Activated CD4-positive, alpha-beta T cell treated with anti-CD3 and anti-CD28 coated beads, Interleukin-10, Interleukin-2, amounts not matched to agents 100 ng/mL and 50 ng/mL, durations not matched to agents 16 hours and 8 hours (primary cell): ENCODE data around the gene DLX1.
"Not testable (repeated sequence)": the region's sequence is repeated elsewhere in the genome, so short reads cannot be mapped to it uniquely, and the experiment has no call there.

Experiments used
- DNase-seq: peaks from one replicate; pipeline ENCODE4 v3.0.0-alpha.2; 2020

The DLX1 gene

DNA sequence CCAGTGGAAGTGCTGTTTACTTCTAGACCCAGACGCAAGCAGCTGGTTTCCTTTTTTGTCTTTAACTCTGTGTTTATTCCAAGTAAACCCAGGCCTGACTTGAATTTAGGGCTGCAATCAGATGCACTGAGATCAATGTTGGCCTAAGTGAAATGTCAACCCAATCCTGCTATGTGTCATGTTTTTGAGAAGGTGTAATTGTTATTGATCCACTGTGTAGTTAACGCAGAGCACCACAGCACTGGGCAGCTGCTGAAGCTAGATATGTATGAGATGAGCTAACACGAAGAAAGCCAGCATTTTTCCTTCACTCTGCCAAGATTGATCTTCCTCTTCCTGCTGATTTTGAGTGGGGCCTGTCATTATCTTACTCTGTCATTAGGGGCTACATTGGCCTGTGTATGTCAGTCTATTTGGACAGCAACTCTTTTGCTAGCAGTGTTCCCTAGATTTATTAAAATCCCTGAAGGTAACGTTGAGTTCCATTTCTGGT is 18.9 kb upstream of the DLX1 start:
- no peak for DNase-seq

DNA sequence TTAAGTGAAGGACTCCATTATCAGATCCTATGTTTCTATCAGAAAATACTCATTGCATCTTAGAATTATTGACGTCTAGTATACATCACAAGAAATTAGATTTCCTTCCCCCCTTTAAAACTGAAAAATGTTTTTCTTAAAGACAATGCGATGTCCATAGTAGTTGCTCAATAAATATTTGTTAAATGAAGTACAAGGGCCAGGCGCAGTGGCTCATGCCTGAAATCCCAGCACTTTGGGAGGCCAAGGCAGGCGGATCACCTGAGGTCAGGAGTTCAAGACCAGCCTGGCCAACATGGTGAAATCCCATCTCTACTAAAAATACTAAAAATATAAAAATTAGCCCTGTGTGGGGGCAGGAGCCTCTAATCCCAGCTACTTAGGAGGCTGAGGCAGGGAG is 17.4 kb upstream of the DLX1 start:
- DNase-seq, result not testable (repeated sequence)

GRCh38 chr2:172070936-172071335 is 14.4 kb upstream of the DLX1 start:
- no peak for DNase-seq

- no peak for DNase-seq
Observed at GRCh38 chr2:172072303-172072702, 13.0 kb upstream of the DLX1 start.

DNA sequence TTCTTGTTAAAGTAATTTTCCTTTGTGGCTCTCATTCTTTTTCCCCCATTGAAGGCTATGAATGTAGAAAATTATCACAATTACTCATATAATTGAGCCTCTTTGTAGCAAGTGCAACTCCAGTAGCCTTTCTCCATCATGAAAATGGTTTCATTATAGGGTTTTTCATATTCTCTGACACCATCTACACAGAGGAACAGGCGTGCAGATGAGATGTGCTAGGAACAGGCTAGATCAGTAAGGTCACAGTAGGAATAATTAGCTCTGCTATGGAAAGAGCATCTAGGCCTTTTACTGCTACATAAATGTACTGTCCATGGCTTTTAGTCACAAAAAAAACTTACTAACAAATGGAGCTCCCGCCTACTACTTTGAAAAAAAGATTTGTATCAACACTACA is 12.6 kb upstream of the DLX1 start:
- DNase-seq, result no peak

DNA sequence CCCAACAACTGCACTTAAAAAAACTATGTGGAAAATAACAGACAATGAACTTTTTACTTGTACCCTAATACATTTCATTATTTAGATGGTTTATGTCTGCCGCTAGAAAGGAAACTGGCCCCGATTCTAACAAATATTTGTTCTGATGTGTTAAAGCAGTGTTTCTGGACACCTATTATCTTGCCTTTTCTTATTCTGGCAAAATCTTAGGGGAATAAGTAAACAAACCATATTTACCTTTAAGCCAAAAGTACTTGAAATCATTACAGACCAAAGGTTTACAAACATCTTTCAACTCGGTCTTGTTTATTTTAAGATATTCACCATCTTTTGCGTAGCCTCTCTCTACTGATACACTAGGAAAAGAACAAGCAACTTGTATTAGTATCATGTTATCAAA is 11.8 kb upstream of the DLX1 start:
- no peak for DNase-seq

- no peak for DNase-seq
Observed at GRCh38 chr2:172074254-172074653, 11.1 kb upstream of the DLX1 start.

- no peak for DNase-seq
Observed at GRCh38 chr2:172079416-172079815, 5.9 kb upstream of the DLX1 start.

DNA sequence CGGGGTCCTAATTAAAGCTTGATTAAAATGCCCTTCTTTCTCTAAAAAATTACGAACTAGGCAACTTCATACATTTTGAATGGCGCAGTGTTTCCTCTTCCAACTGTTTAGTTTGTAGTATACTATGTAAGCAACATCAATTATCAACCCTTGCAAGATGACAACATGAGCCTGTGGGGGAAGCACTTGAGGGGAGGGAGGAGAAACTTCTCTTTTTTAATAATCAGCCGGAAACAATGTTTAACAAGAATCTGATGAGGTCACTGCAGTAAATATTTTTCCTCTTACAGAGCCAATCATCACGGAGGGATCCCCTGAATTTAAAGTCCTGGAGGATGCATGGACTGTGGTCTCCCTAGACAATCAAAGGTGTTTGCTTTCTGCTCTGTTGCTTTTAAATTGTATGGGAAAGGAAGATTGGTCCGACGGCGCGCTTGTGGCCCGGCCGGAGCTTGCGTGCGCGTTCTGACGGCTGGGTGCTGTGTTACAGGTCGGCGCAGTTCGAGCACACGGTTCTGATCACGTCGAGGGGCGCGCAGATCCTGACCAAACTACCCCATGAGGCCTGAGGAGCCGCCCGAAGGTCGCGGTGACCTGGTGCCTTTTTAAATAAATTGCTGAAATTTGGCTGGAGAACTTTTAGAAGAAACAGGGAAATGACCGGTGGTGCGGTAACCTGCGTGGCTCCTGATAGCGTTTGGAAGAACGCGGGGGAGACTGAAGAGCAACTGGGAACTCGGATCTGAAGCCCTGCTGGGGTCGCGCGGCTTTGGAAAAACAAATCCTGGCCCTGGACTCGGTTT is 5.3 kb upstream of the DLX1 start:
- no peak for DNase-seq

DNA sequence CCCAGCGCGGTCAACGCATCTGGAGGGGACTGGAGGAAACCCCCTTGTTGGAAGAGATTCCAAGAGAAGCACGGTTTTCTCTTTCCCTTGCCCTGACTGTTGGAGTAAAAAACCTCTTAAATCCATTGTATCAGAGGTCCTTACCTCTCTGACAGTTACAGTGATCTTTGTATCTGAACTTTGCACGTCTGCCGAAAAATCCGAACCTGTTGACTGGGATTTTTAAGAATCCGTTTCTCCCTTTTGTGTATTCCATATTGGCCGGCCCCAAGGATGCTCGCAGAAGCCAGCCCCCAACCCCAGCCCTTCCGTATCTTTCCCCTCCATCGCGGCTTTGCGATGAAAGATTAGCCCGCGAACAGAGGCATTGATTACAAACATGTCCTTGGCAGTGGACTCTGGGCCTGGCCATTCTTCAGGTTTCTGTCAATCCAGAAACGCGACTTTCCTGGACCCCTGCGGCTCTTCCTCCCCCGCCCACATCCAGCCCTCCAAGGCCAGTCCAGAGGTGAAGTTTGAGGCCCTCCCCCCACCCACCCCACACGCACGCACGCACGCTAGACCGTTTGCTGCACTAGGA is 4.6 kb upstream of the DLX1 start:
- no peak for DNase-seq

DNA sequence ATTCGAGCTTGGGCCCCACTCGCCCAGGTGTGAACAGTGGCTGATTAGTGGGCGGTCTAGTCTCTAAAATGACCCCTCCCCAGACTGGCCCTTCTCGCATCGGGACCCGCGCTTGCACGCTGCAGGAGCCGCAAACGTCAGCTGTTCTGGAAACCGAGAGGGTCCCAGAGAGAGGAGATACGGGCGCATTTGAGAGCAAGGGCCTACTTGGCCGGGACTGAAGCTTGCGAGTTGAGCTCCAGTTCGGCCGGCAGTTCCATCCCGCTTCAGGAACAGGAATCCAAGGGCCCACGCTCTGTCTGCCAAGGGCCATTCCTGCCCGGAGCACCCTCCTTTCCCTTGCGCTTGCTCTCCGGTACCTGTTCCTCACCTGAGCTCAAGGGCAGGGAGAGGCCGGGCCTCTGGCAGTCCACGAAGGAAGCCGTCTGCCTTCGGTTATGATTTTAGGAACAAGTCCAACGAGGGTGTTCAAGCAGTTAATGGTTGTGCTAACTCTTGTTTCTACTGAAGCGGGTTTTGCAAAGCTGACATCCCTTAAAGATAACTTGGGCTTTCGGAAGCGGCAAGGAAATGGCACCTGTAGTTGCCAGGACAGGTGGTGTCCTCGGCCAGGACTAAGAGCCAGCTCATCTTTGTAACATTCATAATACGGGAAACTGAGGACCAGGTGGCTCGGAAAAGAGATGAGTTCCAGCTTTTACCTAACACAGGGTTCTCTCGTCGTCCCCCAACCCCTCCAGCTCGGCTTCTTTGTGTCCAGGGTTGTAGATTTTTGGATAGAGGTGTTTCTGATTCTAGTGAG is 3.9 kb upstream of the DLX1 start:
- no peak for DNase-seq

GRCh38 chr2:172082105-172082943 is 3.0 kb upstream of the DLX1 start:
- no peak for DNase-seq

DNA sequence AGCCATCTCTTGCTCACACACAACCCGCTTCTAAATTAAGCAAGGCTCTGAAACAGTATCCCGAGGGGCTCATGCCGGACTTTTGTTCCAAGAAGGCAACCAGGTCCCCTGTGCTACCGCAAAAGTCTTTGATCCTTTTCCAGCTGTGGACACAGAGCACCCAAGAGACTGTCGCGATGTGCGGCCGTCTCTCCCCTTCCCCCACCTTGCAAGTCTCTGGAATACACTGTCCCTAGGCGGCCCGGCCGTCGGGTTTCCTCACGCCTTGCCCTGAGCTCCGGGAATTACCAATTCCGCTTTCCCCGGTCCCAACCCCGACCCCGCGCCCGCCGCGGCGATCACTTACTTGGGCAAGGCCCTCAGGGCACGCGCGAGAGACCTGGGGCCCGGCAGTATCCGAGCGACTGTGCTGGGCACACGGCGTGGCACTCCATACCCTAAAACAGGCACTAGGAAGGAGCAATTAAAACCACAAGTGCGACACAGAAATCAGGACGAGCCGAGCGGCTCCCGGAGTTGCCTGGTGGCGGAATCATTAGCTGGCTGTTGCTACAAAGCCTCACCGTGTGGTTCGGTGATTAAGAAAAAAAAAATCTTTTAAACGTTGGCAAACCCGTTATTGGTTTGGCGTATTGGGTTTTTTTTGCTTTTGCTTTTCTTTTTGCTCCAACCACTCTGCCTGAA is 2.2 kb upstream of the DLX1 start:
- DNase-seq, result no peak

DNA sequence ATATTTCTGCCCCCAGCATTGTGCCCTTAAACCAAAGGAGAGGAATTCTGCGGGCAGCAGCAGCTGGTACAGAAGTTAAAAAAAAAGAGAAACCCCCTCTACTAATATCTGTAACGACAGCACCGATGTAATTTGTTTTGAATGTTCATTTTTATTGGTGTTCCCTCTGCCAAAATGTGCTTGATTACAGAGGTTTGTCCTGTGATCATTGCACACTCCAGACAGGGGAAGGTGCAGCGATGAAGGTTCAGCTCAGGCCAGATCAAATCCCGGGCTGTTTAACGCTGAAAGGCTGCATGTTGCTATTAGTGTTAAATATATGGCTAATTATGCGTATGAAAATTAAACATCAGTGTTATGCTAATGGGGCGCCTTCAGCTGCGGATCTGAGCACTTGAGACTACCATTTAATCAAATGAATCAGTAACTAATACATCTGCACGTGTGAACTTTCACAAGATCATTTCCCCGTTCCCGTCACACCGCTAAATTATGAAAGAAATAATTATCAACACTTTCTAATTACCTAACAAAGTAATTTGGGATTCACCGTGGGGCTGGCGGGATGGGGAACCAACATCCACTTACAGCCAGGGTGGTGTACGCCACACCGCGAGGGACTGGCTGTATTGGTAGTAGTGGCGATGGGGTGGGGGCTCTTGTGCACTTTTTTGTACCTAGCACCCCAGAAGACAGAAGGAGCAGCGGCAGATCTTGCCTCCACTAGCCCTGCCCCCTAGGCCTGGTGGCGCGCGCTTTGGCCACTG is 1.5 kb upstream of the DLX1 start:
- no peak for DNase-seq

- DNase-seq, result no peak
Observed at GRCh38 chr2:172084395-172084644, 987 bp upstream of the DLX1 start.

GRCh38 chr2:172084645-172085459 is 455 bp upstream of the DLX1 start:
- DNase-seq, result peak; percentile 81

- DNase-seq, result peak; percentile 67
Observed at GRCh38 chr2:172086241-172087206, 1.2 kb downstream of the DLX1 start.

- no peak for DNase-seq
Observed at GRCh38 chr2:172087207-172087779, 2.0 kb downstream of the DLX1 start.

DNA sequence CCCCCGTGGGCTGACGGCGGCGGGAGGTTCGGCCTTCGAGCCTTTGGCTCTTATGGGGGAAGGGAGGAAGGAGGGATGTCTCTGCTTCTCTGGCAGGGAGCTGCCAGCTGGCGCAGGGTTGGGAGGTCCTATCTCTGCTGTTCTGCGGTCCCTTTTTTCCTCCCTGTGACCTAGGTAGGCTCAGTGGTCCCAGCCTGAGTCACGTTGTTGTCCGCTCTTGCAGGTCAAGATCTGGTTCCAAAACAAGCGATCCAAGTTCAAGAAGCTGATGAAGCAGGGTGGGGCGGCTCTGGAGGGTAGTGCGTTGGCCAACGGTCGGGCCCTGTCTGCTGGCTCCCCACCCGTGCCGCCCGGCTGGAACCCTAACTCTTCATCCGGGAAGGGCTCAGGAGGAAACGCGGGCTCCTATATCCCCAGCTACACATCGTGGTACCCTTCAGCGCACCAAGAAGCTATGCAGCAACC is 2.5 kb downstream of the DLX1 start:
- no peak for DNase-seq
